NT2/D1 (cell line): Measurements from ENCODE around the gene SLC4A11.

Source experiments
- DNase-seq: peaks from one replicate; pipeline ENCODE4 v3.0.0-alpha.2; 2011; ENCODE audit warnings: low read depth, low spot score
- H3K27me3 ChIP-seq: 2 replicates; pipeline ENCODE4 v1.6.0; 2011; ENCODE audit warnings: mild to moderate bottlenecking; ENCODE audit not compliant: insufficient read length, insufficient read depth
- H3K36me3 ChIP-seq: 2 replicates; pipeline ENCODE4 v1.6.1; 2011; ENCODE audit warnings: mild to moderate bottlenecking, low read length, mixed read lengths; ENCODE audit not compliant: insufficient read depth, insufficient read length
- H3K4me1 ChIP-seq: 2 replicates; pipeline ENCODE4 v1.5.1; 2011; ENCODE audit not compliant: insufficient read depth, insufficient read length
- H3K4me3 ChIP-seq: 2 replicates; pipeline ENCODE4 v1.5.1; 2011; ENCODE audit warnings: low read depth; ENCODE audit not compliant: insufficient read length
- H3K9ac ChIP-seq: 2 replicates; pipeline ENCODE4 v1.6.0; 2011; ENCODE audit warnings: low read depth; ENCODE audit not compliant: insufficient read length
- H3K9me3 ChIP-seq: 2 replicates; pipeline ENCODE4 v1.5.1; 2011; ENCODE audit warnings: mild to moderate bottlenecking, low read length; ENCODE audit not compliant: insufficient read depth
- SUZ12 ChIP-seq: IDR thresholded peaks from 2 replicates; pipeline ENCODE4 v1.6.1; 2011; ENCODE audit not compliant: insufficient read length, insufficient read depth; ENCODE audit errors: extremely low read depth
- YY1 ChIP-seq: IDR thresholded peaks from 2 replicates; pipeline ENCODE4 v1.6.1; 2011; ENCODE audit not compliant: insufficient read length, insufficient read depth
- ZNF274 ChIP-seq: IDR thresholded peaks from 2 replicates; pipeline ENCODE4 v1.6.1; 2011; ENCODE audit warnings: mild to moderate bottlenecking, low read depth, low read length

The SLC4A11 gene

GRCh38 chr20:3208786-3209256 lies 30.2 kb downstream of the SLC4A11 start:
- H3K9me3 ChIP-seq = no peaks in the 10 kb centered on the region
- DNase-seq = no peak
- H3K27me3 ChIP-seq = no peaks in the 10 kb centered on the region
- TF ChIP-seq ZNF274 = no peak
- TF ChIP-seq SUZ12 = no peak
- TF ChIP-seq YY1 = no peak
- H3K4me1 ChIP-seq = peaks cover 4% of the 10 kb centered on the region
- peak overlapping the region; percentile 83 for H3K9ac ChIP-seq
- H3K36me3 ChIP-seq = peaks cover 21% of the 10 kb centered on the region
- H3K4me3 ChIP-seq = peak overlapping the region; percentile 56

- TF ChIP-seq YY1 (no peak), ZNF274 (no peak), SUZ12 (no peak)
- Histone ChIP-seq H3K9me3 (no peaks in the 10 kb centered on the region), H3K36me3 (peaks cover 30% of the 10 kb centered on the region), H3K9ac (peak within 1 kb of the TSS; percentile 92), H3K27me3 (no peaks in the 10 kb centered on the region), H3K4me1 (peaks cover 2% of the 10 kb centered on the region), H3K4me3 (peak within 1 kb of the TSS; percentile 94)
- peak; percentile 66 for DNase-seq
Measured at GRCh38 chr20:3204124-3204794, 34.7 kb downstream of the SLC4A11 start, which contains the start of gene DDRGK1. Gene DDRGK1 (minus strand): TSS chr20:3204682. CDS start chr20:3204627, 55 bp downstream.

DNA sequence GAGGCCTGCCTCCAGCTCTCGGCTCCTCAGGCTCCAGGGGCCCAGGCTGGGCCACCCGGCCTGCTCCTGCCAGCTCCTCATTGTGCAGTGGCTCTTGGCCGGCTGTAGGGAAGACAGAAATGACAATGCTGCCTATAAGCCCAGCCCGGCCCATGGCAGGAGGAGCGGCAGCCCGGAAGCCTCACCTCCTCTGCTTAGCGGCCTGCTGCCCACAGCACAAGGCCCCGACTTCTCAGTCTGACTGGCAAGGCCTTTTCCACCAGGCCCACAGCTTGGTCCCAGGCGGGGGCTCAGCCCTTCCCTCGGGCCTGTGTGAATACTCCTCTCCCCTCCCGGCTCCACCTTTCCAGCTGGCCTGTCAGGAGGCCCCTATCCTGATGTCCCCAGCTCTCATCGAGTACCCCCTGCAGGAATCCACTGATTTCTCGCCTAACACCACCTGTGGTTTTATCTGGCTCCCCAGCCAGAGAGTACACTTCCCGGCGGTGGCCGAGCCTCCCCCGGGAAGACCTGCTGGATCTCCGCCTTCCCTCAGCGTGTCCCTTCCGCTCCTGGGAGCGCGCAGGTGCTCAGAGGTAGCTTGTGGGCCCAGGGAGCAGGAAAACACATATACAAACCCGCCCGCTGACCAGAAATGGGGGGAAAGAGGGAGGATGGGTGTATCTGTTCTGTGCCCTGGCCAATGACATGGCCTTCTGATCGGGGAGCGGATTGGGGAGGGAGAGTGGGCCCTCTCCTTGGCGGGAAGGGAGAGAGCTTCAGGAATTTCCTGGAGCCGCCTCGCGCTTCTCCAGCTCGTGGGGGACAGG lies 35.5 kb downstream of the SLC4A11 start:
- Histone ChIP-seq H3K27me3 (no peaks in the 10 kb centered on the region), H3K4me3 (peak overlapping the region; percentile 94), H3K4me1 (peaks cover 2% of the 10 kb centered on the region), H3K9ac (peak overlapping the region; percentile 92), H3K9me3 (no peaks in the 10 kb centered on the region), H3K36me3 (peaks cover 34% of the 10 kb centered on the region)
- DNase-seq = no peak
- TF ChIP-seq SUZ12 (no peak), YY1 (no peak), ZNF274 (no peak)

GRCh38 chr20:3202965-3203314 lies 36.0 kb downstream of the SLC4A11 start:
- Histone ChIP-seq H3K4me3 (peak overlapping the region; percentile 94), H3K27me3 (no peaks in the 10 kb centered on the region), H3K4me1 (peaks cover 2% of the 10 kb centered on the region), H3K36me3 (peaks cover 34% of the 10 kb centered on the region), H3K9ac (peak overlapping the region; percentile 92), H3K9me3 (no peaks in the 10 kb centered on the region)
- DNase-seq = no peak
- TF ChIP-seq YY1 = no peak
- no peak for TF ChIP-seq SUZ12
- no peak for TF ChIP-seq ZNF274

GRCh38 chr20:3199976-3200755 lies 38.8 kb downstream of the SLC4A11 start:
- Histone ChIP-seq H3K4me3 (no peak overlapping the region), H3K36me3 (peaks cover 38% of the 10 kb centered on the region), H3K9ac (no peak overlapping the region), H3K9me3 (no peaks in the 10 kb centered on the region), H3K27me3 (no peaks in the 10 kb centered on the region), H3K4me1 (peaks cover 2% of the 10 kb centered on the region)
- DNase-seq = no peak
- TF ChIP-seq ZNF274 (no peak), YY1 (no peak), SUZ12 (no peak)

GRCh38 chr20:3199206-3199605 lies 39.8 kb downstream of the SLC4A11 start:
- H3K4me3 ChIP-seq = no peak overlapping the region
- H3K9me3 ChIP-seq = no peaks in the 10 kb centered on the region
- DNase-seq = no peak
- H3K9ac ChIP-seq = no peak overlapping the region
- no peaks in the 10 kb centered on the region for H3K27me3 ChIP-seq
- TF ChIP-seq YY1 (no peak), ZNF274 (no peak), SUZ12 (no peak)
- peaks cover 47% of the 10 kb centered on the region for H3K36me3 ChIP-seq
- peaks cover 2% of the 10 kb centered on the region for H3K4me1 ChIP-seq
